HG03045 (cell line): ENCODE results near the gene SLC19A1.

Experiments
- ATAC-seq: cut with Tn5 transposase; IDR thresholded peaks from one replicate; pipeline ENCODE4 v1.9.1; 2021; ENCODE audit warnings: mild to moderate bottlenecking, moderate library complexity; ENCODE audit not compliant: unreplicated experiment

Gene SLC19A1

GRCh38 chr21:45558044-45558721 is 15.9 kb upstream of the SLC19A1 start:
- no peak for ATAC-seq

- ATAC-seq: no peak
Measured at GRCh38 chr21:45557616-45558043, 15.4 kb upstream of the SLC19A1 start.

GRCh38 chr21:45556645-45557615 is 14.7 kb upstream of the SLC19A1 start:
- no peak for ATAC-seq

GRCh38 chr21:45556302-45556644 is 14.0 kb upstream of the SLC19A1 start:
- ATAC-seq: no peak

- ATAC-seq: peak; percentile 41
Measured at GRCh38 chr21:45555557-45556301, 13.5 kb upstream of the SLC19A1 start.

- no peak for ATAC-seq
Measured at GRCh38 chr21:45555251-45555556, 13.0 kb upstream of the SLC19A1 start.

GRCh38 chr21:45554477-45555175 is 12.4 kb upstream of the SLC19A1 start:
- peak; percentile 60 for ATAC-seq

- ATAC-seq: no peak
Measured at GRCh38 chr21:45552696-45553391, 10.6 kb upstream of the SLC19A1 start.

- no peak for ATAC-seq
Measured at GRCh38 chr21:45551783-45552695, 9.8 kb upstream of the SLC19A1 start.

GRCh38 chr21:45551316-45551715 is 9.1 kb upstream of the SLC19A1 start:
- no peak for ATAC-seq

GRCh38 chr21:45550522-45551210 is 8.4 kb upstream of the SLC19A1 start:
- no peak for ATAC-seq

GRCh38 chr21:45549626-45550463 is 7.6 kb upstream of the SLC19A1 start:
- no peak for ATAC-seq

- ATAC-seq: no peak
Measured at GRCh38 chr21:45548711-45549491, 6.7 kb upstream of the SLC19A1 start.

- ATAC-seq: no peak
Measured at GRCh38 chr21:45547545-45547900, 5.3 kb upstream of the SLC19A1 start.

GRCh38 chr21:45546636-45547544 is 4.7 kb upstream of the SLC19A1 start:
- ATAC-seq: no peak
